Activated T-helper 1 cell treated with anti-CD3 and anti-CD28 coated beads, Interleukin-2, amount 50 U/mL, for 16 hours (primary cell): ENCODE measurements around the gene AHNAK2.
"Not testable (repeated sequence)": the region's sequence is repeated elsewhere in the genome, so short reads cannot be mapped to it uniquely, and the experiment has no call there.

ENCODE experiments used
- DNase-seq, 2 donors: peaks; one replicate each; pipeline ENCODE4 v3.0.0-alpha.2; 2020; ENCODE audit warnings: low read depth in 1 of 2, low spot score in 1 of 2

Gene AHNAK2

GRCh38 chr14:104977681-104978653, at the start of gene AHNAK2:
Gene AHNAK2 (minus strand): TSS chr14:104978374. CDS start chr14:104978237, 137 bp downstream.
- peak in 1 of 2 donors; percentile 29 for DNase-seq

DNA sequence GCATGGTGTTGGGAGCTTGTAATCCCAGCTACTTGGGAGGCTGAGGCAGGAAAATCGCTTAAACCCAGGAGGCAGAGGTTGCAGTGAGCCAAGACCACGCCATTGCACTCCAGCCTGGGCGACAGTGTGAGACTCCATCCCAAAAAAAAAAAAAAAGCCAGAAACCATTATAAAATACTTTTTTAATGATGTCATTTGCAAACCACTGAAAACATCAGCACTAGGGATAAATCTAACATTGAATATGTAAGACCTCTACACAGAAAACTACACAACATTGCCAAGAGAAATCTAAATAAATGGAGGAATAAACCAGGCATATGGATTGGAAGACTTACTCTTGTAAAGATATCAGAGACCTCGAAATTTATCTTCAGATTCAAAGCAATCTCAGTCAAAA, 49.5 kb upstream of the AHNAK2 start:
- DNase-seq: not testable (repeated sequence)

DNA sequence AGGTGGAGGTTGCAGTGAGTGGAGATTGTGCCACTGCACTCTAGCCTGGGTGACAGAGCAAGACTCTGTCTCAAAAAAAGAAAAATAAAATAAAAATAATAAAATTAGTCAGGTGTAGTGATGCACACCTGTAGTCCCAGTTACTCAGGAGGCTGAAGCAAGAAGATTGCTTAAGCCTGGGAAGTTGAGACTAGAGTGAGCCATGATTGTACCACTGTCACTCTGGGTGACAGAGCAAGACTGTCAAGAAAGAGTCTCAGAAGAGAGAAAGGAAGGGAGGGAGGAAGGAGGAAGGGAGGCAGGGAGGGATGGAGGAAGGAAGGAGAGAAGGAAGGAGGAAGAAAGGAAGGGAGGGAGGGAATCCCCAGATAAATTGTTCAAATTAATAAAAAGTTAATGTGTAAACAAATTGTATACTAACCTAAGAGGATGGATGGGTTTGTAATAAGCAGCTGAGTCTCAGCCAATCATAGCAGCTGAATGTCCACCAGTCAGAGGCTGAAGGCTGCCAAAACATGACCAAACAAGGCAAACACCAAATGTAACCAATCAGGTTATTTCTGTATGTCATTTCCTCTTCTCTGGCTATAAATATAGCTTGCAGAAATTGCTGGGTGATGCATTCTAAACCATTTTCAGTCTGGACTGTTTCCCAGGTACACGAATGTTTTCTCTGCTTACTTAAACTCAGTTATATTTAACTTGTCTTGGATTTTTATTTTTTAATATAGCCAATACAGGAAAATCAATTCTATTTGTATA, 48.8 kb upstream of the AHNAK2 start:
- no peak for DNase-seq

DNA sequence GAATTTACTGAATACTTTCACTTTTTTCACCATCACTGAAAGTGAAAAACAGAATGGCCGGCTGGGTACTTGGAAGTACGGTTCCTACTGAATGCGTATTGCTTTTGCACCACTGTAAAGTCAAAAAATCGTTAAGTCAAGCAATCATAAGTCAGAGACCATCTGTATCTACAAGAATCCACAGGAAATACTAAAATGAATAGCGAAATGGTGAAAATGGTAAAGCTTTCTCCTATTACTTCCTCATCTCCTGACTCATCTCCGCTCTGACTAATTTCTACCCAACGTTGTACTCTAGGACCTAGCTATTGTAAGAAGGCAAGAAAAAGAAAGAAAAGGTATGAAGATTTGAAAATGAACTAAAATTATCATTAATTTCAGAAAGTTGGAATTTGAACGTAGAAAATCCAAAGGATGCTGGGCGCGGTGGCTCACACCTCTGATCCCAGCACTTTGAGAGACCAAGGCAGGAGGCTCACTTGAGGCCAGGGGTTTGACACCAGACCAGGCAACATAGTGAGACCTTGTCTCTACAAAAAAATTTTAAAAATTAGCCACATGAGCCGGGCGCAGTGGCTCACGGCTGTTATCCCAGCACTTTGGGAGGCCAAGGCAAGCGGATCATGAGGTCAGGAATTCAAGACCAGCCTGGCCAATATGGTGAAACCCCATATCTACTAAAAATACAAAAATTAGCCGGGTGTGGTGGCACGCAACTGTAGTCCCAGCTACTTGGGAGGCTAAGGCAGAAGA, 48.0 kb upstream of the AHNAK2 start:
- no peak for DNase-seq

DNA sequence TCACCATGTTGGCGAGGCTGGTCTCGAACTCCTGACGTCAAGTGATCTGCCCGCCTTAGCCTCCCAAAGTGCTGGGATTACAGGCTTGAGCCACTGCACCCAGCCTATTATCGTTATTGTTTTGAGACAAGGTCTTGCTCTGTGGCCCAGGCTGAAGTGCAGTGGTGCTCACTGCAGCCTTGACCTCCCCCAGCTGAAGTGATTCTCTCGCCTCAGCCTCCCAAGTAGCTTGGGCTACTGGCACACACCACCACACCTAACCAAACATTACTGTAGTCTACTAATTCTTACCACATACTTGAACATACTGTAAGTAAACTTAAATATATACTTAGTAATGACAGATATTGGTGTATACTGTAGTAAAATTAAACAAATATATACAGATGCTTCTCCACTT, 47.3 kb upstream of the AHNAK2 start:
- no peak for DNase-seq

DNA sequence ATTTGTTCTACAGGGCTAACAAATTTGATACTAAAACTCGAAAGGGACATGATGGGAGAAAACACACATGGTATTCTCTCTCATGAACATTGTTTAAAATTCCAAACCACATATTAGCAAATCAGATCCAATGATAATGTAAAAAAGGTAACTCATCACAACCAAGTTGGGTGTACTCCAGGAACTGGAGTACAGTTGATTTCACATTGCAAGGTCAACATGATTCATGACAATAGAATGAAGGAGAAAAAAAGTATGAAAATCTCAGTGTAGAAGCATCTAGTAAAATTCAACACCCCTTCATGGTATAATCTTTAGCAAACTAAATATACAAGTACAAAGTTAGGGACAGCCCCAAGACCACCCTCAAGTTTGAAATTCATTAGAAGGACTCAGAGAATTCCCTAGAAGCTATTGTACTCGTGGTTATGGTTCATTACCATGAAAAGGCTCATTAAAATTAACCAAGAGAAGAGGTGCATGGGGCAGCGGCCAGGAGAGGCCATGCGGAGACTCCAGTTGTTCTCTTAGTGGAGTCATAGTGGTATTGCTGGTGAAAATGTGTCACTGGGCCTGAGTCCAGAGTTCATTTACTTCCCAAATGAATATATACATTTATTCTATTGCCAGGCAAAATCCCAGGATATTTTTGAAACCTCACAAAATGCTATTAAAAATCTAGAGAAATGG, 45.8 kb upstream of the AHNAK2 start:
- DNase-seq: no peak

- DNase-seq: no peak
Observed at GRCh38 chr14:105023144-105023543, 45.0 kb upstream of the AHNAK2 start.

DNA sequence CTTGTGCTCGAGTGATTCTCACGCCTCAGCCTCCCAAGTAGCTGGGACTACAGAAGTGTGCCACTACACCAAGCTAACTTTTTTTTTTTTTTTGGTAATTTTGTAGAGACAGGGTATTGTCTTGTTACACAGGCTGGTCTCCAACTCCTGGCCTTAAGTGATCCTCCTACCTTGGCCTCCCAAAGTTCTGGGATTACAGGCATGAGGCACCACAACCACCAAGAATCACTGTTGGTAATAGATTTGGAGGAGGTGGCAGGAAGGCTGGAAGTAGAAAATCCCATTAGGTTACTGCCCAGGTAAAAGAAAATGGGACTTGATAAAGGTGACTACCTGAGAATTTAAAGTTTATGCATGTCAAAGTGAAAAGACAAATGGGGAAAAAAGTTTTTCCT, 44.1 kb upstream of the AHNAK2 start:
- DNase-seq: no peak

DNA sequence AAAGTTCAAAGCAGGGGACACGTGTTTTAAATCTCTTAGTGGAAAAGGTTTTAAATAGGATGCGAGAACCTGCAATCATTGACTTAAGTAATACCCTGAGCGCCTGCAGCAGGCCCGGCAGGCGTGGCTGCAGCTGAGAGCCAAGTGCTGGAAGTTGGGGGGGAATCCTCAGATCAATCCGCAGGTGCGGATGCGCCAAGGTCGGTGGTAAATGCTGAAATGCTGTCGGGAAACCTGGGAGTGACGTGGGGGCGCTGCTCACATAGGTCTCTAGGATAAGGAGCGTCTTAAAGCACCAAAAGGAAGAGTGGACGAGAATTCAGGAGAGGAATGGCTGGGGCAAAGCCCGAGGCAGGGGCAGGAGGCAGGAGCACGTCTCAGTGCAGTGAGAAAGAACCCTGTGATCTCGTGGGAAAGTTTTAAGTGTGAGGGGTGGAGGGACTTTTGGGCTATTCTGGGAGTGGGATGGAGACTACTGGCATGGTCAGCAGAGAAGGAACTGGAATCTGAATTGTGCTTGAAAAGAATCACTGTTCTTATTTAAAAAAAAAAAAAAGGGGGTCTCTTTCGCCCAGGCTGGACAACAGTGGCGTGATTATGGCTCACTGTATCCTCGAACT, 43.6 kb upstream of the AHNAK2 start:
- DNase-seq: no peak

GRCh38 chr14:105020815-105021655, 42.9 kb upstream of the AHNAK2 start, which contains the start of gene CDCA4:
Gene CDCA4 (minus strand): TSS chr14:105021083. CDS start chr14:105011929, 9,154 bp downstream.
- peak; percentile 92 to 97 for DNase-seq

GRCh38 chr14:105019861-105020814, 42.0 kb upstream of the AHNAK2 start:
- peak; percentile 35 to 50 for DNase-seq

DNA sequence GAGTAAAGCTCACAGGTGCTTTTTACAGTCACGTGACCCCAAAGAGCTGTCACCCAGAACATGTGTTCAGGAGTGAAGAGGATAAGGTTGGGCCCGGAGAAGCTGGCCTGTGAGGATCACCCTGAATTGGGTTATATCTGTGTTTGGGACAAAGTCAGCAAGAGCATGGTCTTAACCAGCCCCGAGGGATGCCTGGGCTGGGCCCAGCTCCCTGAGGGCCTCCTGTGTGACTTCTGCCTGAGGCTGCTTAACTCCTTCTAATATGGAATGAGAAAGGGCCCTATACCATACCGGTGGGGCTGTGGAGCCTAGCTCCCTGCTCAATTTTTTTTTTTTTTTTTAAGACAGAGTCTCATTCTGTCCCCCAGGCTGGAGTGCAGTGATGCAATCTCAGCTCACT, 40.2 kb upstream of the AHNAK2 start:
- no peak for DNase-seq

- DNase-seq: no peak
Observed at GRCh38 chr14:105015905-105016304, 37.7 kb upstream of the AHNAK2 start.

DNA sequence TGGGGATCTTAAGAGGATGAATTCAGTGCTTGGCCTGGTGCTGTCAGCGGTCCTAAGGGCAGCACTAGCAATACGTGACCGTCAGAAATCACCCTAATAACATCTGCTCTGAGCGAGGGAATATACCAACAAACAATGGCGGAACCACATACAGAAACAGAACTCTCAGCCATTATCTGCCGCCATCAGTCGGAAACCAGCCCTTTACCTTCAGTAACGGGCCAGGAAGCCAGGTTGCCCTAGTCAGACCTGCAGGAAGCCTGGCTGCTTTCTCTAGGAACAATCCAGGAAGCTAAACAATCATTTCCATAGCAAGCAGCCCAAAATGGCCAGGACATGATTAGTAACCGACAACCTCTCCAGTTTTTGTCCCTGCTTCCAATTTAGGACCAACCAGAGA, 37.1 kb upstream of the AHNAK2 start:
- DNase-seq: no peak

GRCh38 chr14:105014631-105015030, 36.5 kb upstream of the AHNAK2 start:
- DNase-seq: no peak

DNA sequence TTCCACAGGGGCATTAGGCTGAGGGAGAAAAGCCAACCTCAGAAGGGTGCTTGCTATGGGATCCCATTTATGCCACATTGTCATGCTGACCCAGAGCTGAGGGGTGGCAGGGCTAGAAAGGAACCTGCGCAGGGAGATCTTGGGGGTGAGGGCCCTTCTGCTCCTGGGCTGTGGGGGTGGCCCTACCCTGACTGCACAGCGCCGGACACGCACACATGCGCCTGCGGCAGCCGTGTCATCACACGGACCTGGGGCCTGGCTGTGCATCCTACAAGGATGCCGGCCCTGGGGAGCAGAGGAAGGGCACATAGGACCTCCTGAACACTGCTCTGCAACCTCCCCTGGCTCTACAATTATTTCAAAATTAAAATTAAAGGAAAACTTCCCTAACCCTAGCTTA, 35.9 kb upstream of the AHNAK2 start:
- DNase-seq: no peak

DNA sequence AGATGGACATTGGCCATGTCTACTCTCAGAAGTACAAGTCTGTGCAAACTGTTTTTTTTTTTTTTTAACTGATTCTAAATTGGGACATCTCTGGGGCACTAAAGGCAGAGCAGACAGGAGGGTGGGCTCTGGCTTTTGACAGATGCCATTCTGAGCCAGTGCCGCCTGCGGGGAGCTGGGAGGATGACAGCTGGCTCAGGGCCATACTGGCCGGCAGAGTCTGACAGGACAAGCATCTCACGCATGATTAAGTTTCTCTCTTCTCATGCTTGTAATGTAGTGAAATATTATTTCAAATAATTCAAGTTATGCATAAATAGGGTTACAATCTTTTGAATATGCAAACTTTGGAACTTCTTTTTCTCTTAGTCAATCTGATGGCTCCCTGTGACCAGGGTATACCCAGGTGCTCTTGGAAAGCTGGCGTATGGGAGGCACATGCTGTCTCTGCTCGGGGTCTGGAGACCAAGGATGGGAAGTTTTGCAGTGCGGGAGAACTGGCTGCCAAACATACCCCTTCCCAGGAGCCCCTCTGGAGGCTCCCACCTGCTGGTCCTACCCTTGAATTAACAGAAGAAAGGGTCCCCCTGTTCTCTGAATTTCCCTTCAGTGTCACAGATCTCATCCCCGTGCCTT, 35.1 kb upstream of the AHNAK2 start:
- no peak for DNase-seq
